K562 (cell line): ENCODE results near the gene DLGAP1. TPM values are rescaled to one million over a fixed set of nuclear protein-coding genes. Genes with fewer than 3 reads are reported as not detected.
A peak's percentile ranks its signal among the peaks of the same experiment; 100 is the strongest.

ENCODE experiments used
- ATAC-seq: fragments of 200-7000 bp; cut with Tn5 transposase; 3 replicates; pipeline ENCODE4 v1.9.1; 2020; ENCODE audit warnings: moderate library complexity
- BruUV-seq: library from RNA; stranded (reverse); fragments of 400-500 nt; replicated peaks from 2 replicates; lab custom pipeline; 2021; lab: Mats Ljungman, UMichigan
- CTCF ChIA-PET: fragments of 300-600 bp; formaldehyde crosslinking; extraction: SDS; loops from one replicate; lab custom pipeline; 2021; ENCODE audit warnings: low intra/inter-chr PET ratio; lab: Yijun Ruan, JAX
- POLR2A ChIA-PET: fragments of 300-600, 350-650 bp; sonication (Branson Sonifier 250); formaldehyde crosslinking; extraction: SDS; loops from one replicate; lab custom pipeline; 2021; ENCODE audit warnings: antibody characterized with exemption, inconsistent platforms; lab: Yijun Ruan, JAX
- DNase-seq, 4 experiments: peaks; one replicate each; pipeline versions ENCODE4 v3.0.0 to v3.0.0-alpha.2; 2011 to 2018; ENCODE audit warnings: low spot score in 3 of 4, mixed read lengths in 3 of 4; ENCODE audit errors: extremely low read depth in 1 of 4
- FAIRE-seq: peaks from 2 replicates; lab custom pipeline; 2011; peaks lifted over from hg19 to GRCh38; lab: Jason Lieb, UNC
- H2AFZ ChIP-seq: 2 replicates; pipeline ENCODE4 v1.6.0; 2011; ENCODE audit warnings: low read depth, low read length, control low read depth, inconsistent platforms
- H3K27ac ChIP-seq: fragments of 200-600 bp; 3 replicates; pipeline ENCODE4 v1.8.0; 2011; ENCODE audit warnings: low read depth, mild to moderate bottlenecking, control low read depth, inconsistent platforms, low read length, moderate library complexity, mixed read lengths; ENCODE audit errors: extremely low read depth
- H3K27me3 ChIP-seq, 2 experiments: fragments of 300-600 bp in 1 of 2; 2 replicates in 1 of 2; 3 replicates in 1 of 2; pipeline versions ENCODE4 v1.6.0 to v1.8.0; 2011; ENCODE audit warnings: inconsistent platforms in 2 of 2, low read length in 2 of 2, mild to moderate bottlenecking in 1 of 2, mixed read lengths in 1 of 2, moderate library complexity in 1 of 2; ENCODE audit not compliant: control insufficient read depth in 2 of 2, insufficient read depth in 2 of 2
- H3K36me3 ChIP-seq: fragments of 300-600 bp; 3 replicates; pipeline ENCODE4 v1.8.0; 2011; ENCODE audit warnings: mild to moderate bottlenecking, low read length, inconsistent platforms; ENCODE audit not compliant: control insufficient read depth, insufficient read depth
- H3K4me1 ChIP-seq, 2 experiments: fragments of 200-600 bp in 1 of 2; replicated peaks in 1 of 2; 2 replicates in 1 of 2; 3 replicates in 1 of 2; pipeline versions ENCODE4 v1.5.1 to v1.8.0; 2011; ENCODE audit warnings: inconsistent platforms in 2 of 2, low read length in 2 of 2, mild to moderate bottlenecking in 1 of 2, mixed read lengths in 1 of 2, moderate library complexity in 1 of 2; ENCODE audit not compliant: control insufficient read depth in 2 of 2, insufficient read depth in 2 of 2
- H3K4me2 ChIP-seq: 2 replicates; pipeline ENCODE4 v1.6.1; 2011; ENCODE audit warnings: low read length, control low read depth, inconsistent platforms, mixed read lengths; ENCODE audit not compliant: insufficient read depth
- H3K4me3 ChIP-seq: fragments of 200-600 bp; sonication (generic), shearing (Covaris generic); 2 replicates; pipeline ENCODE4 v1.5.1; 2016; ENCODE audit warnings: control low read depth, inconsistent platforms
- H3K79me2 ChIP-seq: fragments of 200-600 bp; 3 replicates; pipeline ENCODE4 v1.8.0; 2011; ENCODE audit warnings: low read length, inconsistent platforms; ENCODE audit not compliant: control insufficient read depth, insufficient read depth
- H3K9ac ChIP-seq, 2 experiments: 2 replicates each; pipeline versions ENCODE4 v1.6.0 to v1.6.1; 2011; ENCODE audit warnings: low read depth in 2 of 2, low read length in 2 of 2, control low read depth in 1 of 2, inconsistent platforms in 1 of 2, mild to moderate bottlenecking in 1 of 2, mixed read lengths in 1 of 2; ENCODE audit not compliant: insufficient read depth in 1 of 2
- H3K9me1 ChIP-seq: one replicate; pipeline ENCODE4 v1.6.0; 2011; ENCODE audit warnings: inconsistent platforms, mild to moderate bottlenecking, low read length, moderate library complexity; ENCODE audit not compliant: control insufficient read depth, insufficient read depth
- H3K9me3 ChIP-seq: replicated peaks from 2 replicates; pipeline ENCODE4 v1.5.1; 2011; ENCODE audit warnings: low read depth, low read length, inconsistent platforms; ENCODE audit not compliant: control insufficient read depth, insufficient read depth
- H4K20me1 ChIP-seq: replicated peaks from 2 replicates; pipeline ENCODE4 v1.6.1; 2011; ENCODE audit warnings: low read length, inconsistent platforms, mixed read lengths; ENCODE audit not compliant: control insufficient read depth, insufficient read depth
- ARNT ChIP-seq, 2 experiments: fragments of 450-650 bp; IDR thresholded peaks; 2 replicates each; pipeline ENCODE4 v1.6.1; 2016; ENCODE audit warnings: mild to moderate bottlenecking in 1 of 2
- CBX1 ChIP-seq: sonication (generic); IDR thresholded peaks from 2 replicates; pipeline ENCODE4 v1.6.1; 2016; ENCODE audit warnings: antibody characterized with exemption, low read depth, mild to moderate bottlenecking
- CBX5 ChIP-seq: IDR thresholded peaks from 2 replicates; pipeline ENCODE4 v1.6.1; 2014; ENCODE audit warnings: low read depth, borderline replicate concordance
- EP300 ChIP-seq: IDR thresholded peaks from 2 replicates; pipeline ENCODE4 v1.6.1; 2012; ENCODE audit warnings: low read length, improper control_type of control experiment
- HEY1 ChIP-seq: fragments of 250-450 bp; sonication (Bioruptor Pico); IDR thresholded peaks from 2 replicates; pipeline ENCODE4 v1.5.0; 2020; ENCODE audit warnings: mild to moderate bottlenecking, moderate library complexity, borderline replicate concordance
- POLR2B ChIP-seq: fragments of 450-650 bp; IDR thresholded peaks from 2 replicates; pipeline ENCODE4 v1.6.1; 2018; ENCODE audit warnings: low read depth; ENCODE audit not compliant: partially characterized antibody
- SMARCE1 ChIP-seq: fragments of 450-650 bp; IDR thresholded peaks from 2 replicates; pipeline ENCODE4 v1.7.1; 2016; ENCODE audit warnings: mild to moderate bottlenecking
- TAF9B ChIP-seq: fragments of 450-650 bp; IDR thresholded peaks from 2 replicates; pipeline ENCODE4 v1.6.1; 2018; ENCODE audit warnings: mild to moderate bottlenecking; ENCODE audit not compliant: partially characterized antibody
- TRIM24 ChIP-seq, 2 experiments: fragments of 450-650 bp; IDR thresholded peaks; 2 replicates each; pipeline ENCODE4 v1.6.1; 2016
- YY1 ChIP-seq, 3 experiments: IDR thresholded peaks; 2 replicates each; pipeline ENCODE4 v1.6.1; 2011; ENCODE audit warnings: low read length in 2 of 3, mild to moderate bottlenecking in 2 of 3, moderate library complexity in 2 of 3, borderline replicate concordance in 1 of 3, control low read depth in 1 of 3, low read depth in 1 of 3; ENCODE audit not compliant: insufficient read depth in 3 of 3, insufficient replicate concordance in 2 of 3, control insufficient read depth in 1 of 3, insufficient read length in 1 of 3; ENCODE audit errors: extremely low read depth in 1 of 3
- ZBTB7A ChIP-seq: IDR thresholded peaks from 2 replicates; pipeline ENCODE4 v1.6.1; 2011; ENCODE audit warnings: low read depth, mild to moderate bottlenecking, low read length, moderate library complexity, borderline replicate concordance; ENCODE audit not compliant: control insufficient read depth
- ZNF316 ChIP-seq: fragments of 450-650 bp; IDR thresholded peaks from 2 replicates; pipeline ENCODE4 v1.6.1; 2016
- ZNF324 ChIP-seq: fragments of 250-450 bp; sonication (Bioruptor Pico); IDR thresholded peaks from 2 replicates; pipeline ENCODE4 v1.4.0; 2020; ENCODE audit warnings: mild to moderate bottlenecking
- WGBS: fragments of 100-300 bp; shearing (Covaris generic); methylation state at CpG from one replicate; pipeline ENCODE4 v1.1.6; 2016; ENCODE audit warnings: low coverage, mixed read lengths; ENCODE audit not compliant: insufficient coverage; ENCODE audit errors: missing lambda C conversion rate; 5-methylcytosine and 5-hydroxymethylcytosine counted together
- in situ Hi-C: fragments of 300-500 bp; cut with MboI; formaldehyde crosslinking; loops from 4 replicates; pipeline ENCODE4 v1.15.0; 2018; ENCODE audit warnings: inconsistent platforms, mixed read lengths
- intact Hi-C: fragments of 100-400 bp; cut with micrococcal nuclease; formaldehyde crosslinking; loops from 2 replicates; pipeline ENCODE4 v1.14.2; 2022
- polyA plus RNA-seq, 8 experiments: library from polyadenylated mRNA; depleted of rRNA in 4 of 8; stranded (reverse) in 5 of 8; unstranded in 3 of 8; fragments of >200 nt; fragmentation: Nextera tagmentation in 2 of 8; fragmentation: Illumina TruSeq in 1 of 8; extraction: Ambion mirVana in 2 of 8; extraction: Trizol in 1 of 8; gene quantifications; 2 replicates each; pipeline versions ENCODE4 v1.2.1 to v1.2.3, GENCODE V29; 2011 to 2014; ENCODE audit warnings: inconsistent platforms in 1 of 8, missing spikeins in 1 of 8
- total RNA-seq, 7 experiments: library from RNA; depleted of rRNA in 6 of 7; stranded (reverse); fragments of >200 nt in 6 of 7; fragmentation: Illumina TruSeq in 2 of 7; extraction: Trizol in 2 of 7; gene quantifications; 2 replicates each; pipeline versions ENCODE4 v1.2.1 to v1.2.3, GENCODE V29; 2011 to 2021; ENCODE audit warnings: low replicate concordance in 1 of 7
- TF ChIP-seq, protein P1 (sequence below): fragments of 450-650 bp; IDR thresholded peaks from 2 replicates; pipeline ENCODE4 v1.6.1; 2018; ENCODE audit warnings: mild to moderate bottlenecking, low read depth; ENCODE audit not compliant: partially characterized antibody

Gene DLGAP1
- total and polyA plus RNA-seq, 9 of the 15 experiments (the other 6 are each of a cell fraction or from before 2014, with no cell fraction given), result 0.04 to 0.22 (median 0.08) TPM

- POLR2A ChIA-PET, result interaction anchor here (0.9 to 4.4 kb wide), 4 partner anchors 9 to 205 kb away, joined by 3 to 25 read pairs (median 4); no protein-coding TSS in a partner anchor
- H3K9me1 ChIP-seq, result no peaks in the 10 kb centered on the region
- CTCF ChIA-PET, result no interaction called here
- H3K4me2 ChIP-seq, result no peak overlapping the region
- peaks cover 27% of the 10 kb centered on the region for H3K79me2 ChIP-seq
- intact Hi-C loops, result no loop called here
- H3K4me1 ChIP-seq, result peaks cover 0 to 10% of the 10 kb centered on the region in 2 experiments; a peak in 2 of 5 replicates
- H3K4me3 ChIP-seq, result no peak overlapping the region
- DNase-seq (no peak), ATAC-seq (no peak), FAIRE-seq (no peak)
- no peaks in the 10 kb centered on the region for H4K20me1 ChIP-seq
- no peak overlapping the region for H3K27ac ChIP-seq
- in situ Hi-C loops, result no loop called here
- BruUV-seq, result no TSS peak
- peaks cover 36% of the 10 kb centered on the region for H3K36me3 ChIP-seq
- peak; percentile 29; the same call in 1 of the 2 replicates for TF ChIP-seq ZNF316
- no peak for TF ChIP-seq ZNF324 (CRISPR knock-in tag)
- TF ChIP-seq YY1 (IDR thresholded peaks at IDR 0.05; ENCODE audit: borderline replicate concordance in 1 of 3, control insufficient read depth in 1 of 3, extremely low read depth in 1 of 3, insufficient read depth in 3 of 3, insufficient read length in 1 of 3, insufficient replicate concordance in 2 of 3, low read depth in 1 of 3, low read length in 2 of 3), result no peak
- no peak overlapping the region for H2AFZ ChIP-seq
- H3K9ac ChIP-seq, result no peak overlapping the region
- WGBS, result 92% methylated on average over 5 of the region's 5 CpGs
- no peaks in the 10 kb centered on the region for H3K27me3 ChIP-seq
- peaks cover 5% of the 10 kb centered on the region; the same call in 1 of the 2 replicates for H3K9me3 ChIP-seq
Measured at GRCh38 chr18:3461704-3462103, 993.4 kb downstream of the DLGAP1 start.

DNA sequence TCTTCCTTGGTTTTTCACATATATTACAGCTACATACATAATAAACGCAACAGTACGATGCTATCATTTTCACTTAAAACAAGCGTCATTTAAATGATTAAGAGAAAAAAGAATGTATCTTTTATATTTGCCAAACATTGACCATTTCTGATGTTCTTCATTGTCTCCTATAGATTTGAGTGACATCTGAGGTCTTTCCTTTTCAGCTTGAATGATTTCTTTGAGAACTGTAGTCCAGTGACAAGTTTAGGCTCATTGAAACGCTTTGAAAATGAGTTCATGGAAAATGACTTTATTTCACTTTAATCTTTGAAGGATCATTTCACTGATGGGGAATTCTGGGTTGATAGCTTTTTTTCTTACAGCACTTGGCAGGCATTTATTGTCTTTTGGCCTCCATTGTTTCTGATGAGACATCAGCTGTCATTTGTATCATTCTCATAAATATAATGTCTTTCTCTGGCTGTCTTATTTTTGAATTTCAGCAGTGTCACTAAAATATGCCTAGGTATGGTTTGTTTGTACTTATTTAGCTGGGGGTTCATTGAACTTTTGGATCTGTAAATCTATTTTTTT, 994.2 kb downstream of the DLGAP1 start:
- in situ Hi-C loops (no loop called here), intact Hi-C loops (no loop called here)
- DNase-seq (no peak), FAIRE-seq (no peak), ATAC-seq (no peak)
- Histone ChIP-seq H3K9me3 (peaks cover 5% of the 10 kb centered on the region; the same call in 1 of the 2 replicates), H3K79me2 (peaks cover 35% of the 10 kb centered on the region), H3K27ac (no peak overlapping the region), H3K9me1 (no peaks in the 10 kb centered on the region), H3K4me3 (no peak overlapping the region), H3K27me3 (no peaks in the 10 kb centered on the region), H2AFZ (no peak overlapping the region), H3K36me3 (peaks cover 44% of the 10 kb centered on the region), H4K20me1 (peaks cover 5% of the 10 kb centered on the region; the same call in 1 of the 2 replicates), H3K4me1 (peaks cover 0 to 2% of the 10 kb centered on the region in 2 experiments; a peak in 1 of 5 replicates), H3K4me2 (no peak overlapping the region), H3K9ac (no peak overlapping the region)
- CTCF ChIA-PET, result no interaction called here
- POLR2A ChIA-PET, result interaction anchor here (0.5 to 4.4 kb wide), 3 partner anchors 8 to 196 kb away, joined by 3 to 25 read pairs (median 4); no protein-coding TSS in a partner anchor
- 93% methylated on average over 4 of the region's 4 CpGs for WGBS
- BruUV-seq, result no TSS peak
- TF ChIP-seq SMARCE1 (no peak), ZBTB7A (no peak), CBX5 (peak; percentile 92), CBX1 (peak; percentile 59), TAF9B (no peak), TRIM24 (IDR thresholded peaks at IDR 0.05) (peak in 1 of 2 experiments; percentile 85; a peak in 2 of 4 replicates), HEY1 (CRISPR knock-in tag) (no peak), EP300 (0 out of 2 replicates have a peak, but pooled peaks have one; percentile 9), ARNT (IDR thresholded peaks at IDR 0.05) (0 out of 4 replicates have a peak, but pooled peaks of 1 of the 2 experiments have one; percentile 35), POLR2B (no peak)
- TF ChIP-seq, protein P1, sequence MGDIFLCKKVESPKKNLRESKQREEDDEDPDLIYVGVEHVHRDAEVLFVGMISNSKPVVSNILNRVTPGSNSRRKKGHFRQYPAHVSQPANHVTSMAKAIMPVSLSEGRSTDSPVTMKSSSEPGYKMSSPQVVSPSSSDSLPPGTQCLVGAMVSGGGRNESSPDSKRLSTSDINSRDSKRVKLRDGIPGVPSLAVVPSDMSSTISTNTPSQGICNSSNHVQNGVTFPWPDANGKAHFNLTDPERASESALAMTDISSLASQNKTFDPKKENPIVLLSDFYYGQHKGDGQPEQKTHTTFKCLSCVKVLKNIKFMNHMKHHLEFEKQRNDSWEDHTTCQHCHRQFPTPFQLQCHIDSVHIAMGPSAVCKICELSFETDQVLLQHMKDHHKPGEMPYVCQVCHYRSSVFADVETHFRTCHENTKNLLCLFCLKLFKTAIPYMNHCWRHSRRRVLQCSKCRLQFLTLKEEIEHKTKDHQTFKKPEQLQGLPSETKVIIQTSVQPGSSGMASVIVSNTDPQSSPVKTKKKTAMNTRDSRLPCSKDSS, result peak; percentile 74
